ENCODE results near the gene MKLN1.
A peak's percentile ranks its signal among the peaks of the same experiment; 100 is the strongest.

MKLN1 gene

GRCh38 chr7:131327626-131328376, at the start of gene MKLN1:
Gene MKLN1, plus strand, starts transcription at chr7:131327876. Its CDS starts 24 bp downstream, at chr7:131327900.
- in situ Hi-C loops (cut with HindIII; ENCODE audit: low pct_ligation_motif_present, low pct_unique_long_range_greater_than_20kb, low sequenced_read_pairs), result no loop called here
- peak; percentile 95 for DNase-seq

GRCh38 chr7:131279044-131279443, 48.6 kb upstream of the MKLN1 start:
- in situ Hi-C loops (cut with HindIII; ENCODE audit: low pct_ligation_motif_present, low pct_unique_long_range_greater_than_20kb, low sequenced_read_pairs), result no loop called here
- DNase-seq, result no peak

- in situ Hi-C loops (cut with HindIII; ENCODE audit: low pct_ligation_motif_present, low pct_unique_long_range_greater_than_20kb, low sequenced_read_pairs), result no loop called here
- DNase-seq, result no peak
Measured at GRCh38 chr7:131281266-131282048, 46.2 kb upstream of the MKLN1 start.

- DNase-seq, result no peak
- in situ Hi-C loops (cut with HindIII; ENCODE audit: low pct_ligation_motif_present, low pct_unique_long_range_greater_than_20kb, low sequenced_read_pairs), result no loop called here
Measured at GRCh38 chr7:131284702-131285419, 42.8 kb upstream of the MKLN1 start.

- DNase-seq, result no peak
- in situ Hi-C loops (cut with HindIII; ENCODE audit: low pct_ligation_motif_present, low pct_unique_long_range_greater_than_20kb, low sequenced_read_pairs), result no loop called here
Measured at GRCh38 chr7:131285556-131285955, 42.1 kb upstream of the MKLN1 start.

- in situ Hi-C loops (cut with HindIII; ENCODE audit: low pct_ligation_motif_present, low pct_unique_long_range_greater_than_20kb, low sequenced_read_pairs), result no loop called here
- DNase-seq, result no peak
Measured at GRCh38 chr7:131288450-131288849, 39.2 kb upstream of the MKLN1 start.

- DNase-seq, result no peak
- in situ Hi-C loops (cut with HindIII; ENCODE audit: low pct_ligation_motif_present, low pct_unique_long_range_greater_than_20kb, low sequenced_read_pairs), result no loop called here
Measured at GRCh38 chr7:131289051-131289450, 38.6 kb upstream of the MKLN1 start.

- in situ Hi-C loops (cut with HindIII; ENCODE audit: low pct_ligation_motif_present, low pct_unique_long_range_greater_than_20kb, low sequenced_read_pairs), result no loop called here
- DNase-seq, result no peak
Measured at GRCh38 chr7:131292141-131292905, 35.4 kb upstream of the MKLN1 start.

- no peak for DNase-seq
- in situ Hi-C loops (cut with HindIII; ENCODE audit: low pct_ligation_motif_present, low pct_unique_long_range_greater_than_20kb, low sequenced_read_pairs), result no loop called here
Measured at GRCh38 chr7:131293018-131293417, 34.7 kb upstream of the MKLN1 start.

- in situ Hi-C loops (cut with HindIII; ENCODE audit: low pct_ligation_motif_present, low pct_unique_long_range_greater_than_20kb, low sequenced_read_pairs), result no loop called here
- DNase-seq, result no peak
Measured at GRCh38 chr7:131294553-131294952, 33.1 kb upstream of the MKLN1 start.

GRCh38 chr7:131298608-131298992, 29.1 kb upstream of the MKLN1 start:
- no peak for DNase-seq
- in situ Hi-C loops (cut with HindIII; ENCODE audit: low pct_ligation_motif_present, low pct_unique_long_range_greater_than_20kb, low sequenced_read_pairs), result no loop called here

GRCh38 chr7:131299074-131299473, 28.6 kb upstream of the MKLN1 start:
- no peak for DNase-seq
- in situ Hi-C loops (cut with HindIII; ENCODE audit: low pct_ligation_motif_present, low pct_unique_long_range_greater_than_20kb, low sequenced_read_pairs), result no loop called here

- no peak for DNase-seq
- in situ Hi-C loops (cut with HindIII; ENCODE audit: low pct_ligation_motif_present, low pct_unique_long_range_greater_than_20kb, low sequenced_read_pairs), result no loop called here
Measured at GRCh38 chr7:131300078-131300477, 27.6 kb upstream of the MKLN1 start.

GRCh38 chr7:131300572-131301466, 26.9 kb upstream of the MKLN1 start:
- in situ Hi-C loops (cut with HindIII; ENCODE audit: low pct_ligation_motif_present, low pct_unique_long_range_greater_than_20kb, low sequenced_read_pairs), result no loop called here

GRCh38 chr7:131302446-131302845, 25.2 kb upstream of the MKLN1 start:
- in situ Hi-C loops (cut with HindIII; ENCODE audit: low pct_ligation_motif_present, low pct_unique_long_range_greater_than_20kb, low sequenced_read_pairs), result no loop called here
- no peak for DNase-seq

More at GRCh38 chr7:131300572-131301466, 26.9 kb upstream of the MKLN1 start:
- no peak for DNase-seq

- peak; percentile 53 for DNase-seq
- in situ Hi-C loops (cut with HindIII; ENCODE audit: low pct_ligation_motif_present, low pct_unique_long_range_greater_than_20kb, low sequenced_read_pairs), result no loop called here
Measured at GRCh38 chr7:131302876-131303707, 24.6 kb upstream of the MKLN1 start.

- DNase-seq, result no peak
- in situ Hi-C loops (cut with HindIII; ENCODE audit: low pct_ligation_motif_present, low pct_unique_long_range_greater_than_20kb, low sequenced_read_pairs), result no loop called here
Measured at GRCh38 chr7:131305152-131305551, 22.5 kb upstream of the MKLN1 start.
